Measurements from ENCODE around the gene ZNF385C.

GRCh38 chr17:42116705-42117396, 18.6 kb upstream of the ZNF385C start:
- peak; percentile 74 to 85 (median 82) for TF ChIP-seq CTCF (IDR thresholded peaks at IDR 0.05)
- no peak for TF ChIP-seq POLR2A (IDR thresholded peaks at IDR 0.05)

All from heart left ventricle (tissue), 13 donors.